GM12878 (cell line): Measurements from ENCODE around the gene SPINK5. TPM values are rescaled to one million over a fixed set of nuclear protein-coding genes. Genes with fewer than 3 reads are reported as not detected.

ENCODE experiments used
- ATAC-seq: fragments of 200-7000 bp; cut with Tn5 transposase; 3 replicates; pipeline ENCODE4 v1.9.1; 2020; ENCODE audit warnings: mild to moderate bottlenecking, moderate library complexity
- BruUV-seq: library from RNA; stranded (reverse); fragments of 400-500 nt; replicated peaks from 2 replicates; lab custom pipeline; 2021; lab: Mats Ljungman, UMichigan
- CTCF ChIA-PET: fragments of 300-600 bp; sonication (Branson Sonifier 250); formaldehyde crosslinking; extraction: SDS; loops from one replicate; lab custom pipeline; 2021; ENCODE audit warnings: inconsistent platforms; lab: Yijun Ruan, JAX
- POLR2A ChIA-PET: fragments of 350-600 bp; formaldehyde crosslinking; extraction: SDS; loops from one replicate; lab custom pipeline; 2021; ENCODE audit warnings: inconsistent platforms; lab: Charles Lee
- RAD21 ChIA-PET: fragments of 300-600 bp; sonication (Branson Sonifier 250); formaldehyde crosslinking; loops from one replicate; lab custom pipeline; 2023; ENCODE audit warnings: antibody characterized with exemption; ENCODE audit not compliant: unreplicated experiment; lab: Charles Lee
- SMC1A ChIA-PET: fragments of 300-600 bp; sonication (Branson Sonifier 250); formaldehyde crosslinking; loops from one replicate; lab custom pipeline; 2023; ENCODE audit not compliant: unreplicated experiment, uncharacterized antibody; lab: Charles Lee
- DNase-seq: peaks from one replicate; pipeline ENCODE4 v3.0.0-alpha.2; 2011; ENCODE audit warnings: low read depth, low spot score
- FAIRE-seq: peaks from 3 replicates; lab custom pipeline; 2011; peaks lifted over from hg19 to GRCh38; lab: Jason Lieb, UNC
- H2AFZ ChIP-seq: 2 replicates; pipeline ENCODE4 v1.6.0; 2011; ENCODE audit warnings: low read depth, low read length, control low read depth; ENCODE audit not compliant: control insufficient read depth
- H3K27ac ChIP-seq: 2 replicates; pipeline ENCODE4 v1.5.1; 2011; ENCODE audit warnings: control low read depth; ENCODE audit not compliant: control insufficient read depth, insufficient read depth
- H3K27me3 ChIP-seq, 2 experiments: replicated peaks in 1 of 2; 2 replicates each; pipeline versions ENCODE4 v1.6.0 to v1.6.1; 2011; ENCODE audit warnings: low read length in 1 of 2; ENCODE audit not compliant: control insufficient read depth in 2 of 2, insufficient read depth in 2 of 2
- H3K36me3 ChIP-seq, 2 experiments: 2 replicates each; pipeline ENCODE4 v1.5.1; 2011; ENCODE audit warnings: low read length in 1 of 2; ENCODE audit not compliant: control insufficient read depth in 2 of 2, insufficient read depth in 2 of 2
- H3K4me1 ChIP-seq: 2 replicates; pipeline ENCODE4 v1.6.1; 2011; ENCODE audit warnings: mild to moderate bottlenecking, low read length, moderate library complexity, mixed read lengths; ENCODE audit not compliant: control insufficient read depth, insufficient read depth
- H3K4me2 ChIP-seq: 2 replicates; pipeline ENCODE4 v1.6.0; 2011; ENCODE audit warnings: control low read depth; ENCODE audit not compliant: control insufficient read depth, insufficient read depth
- H3K4me3 ChIP-seq: fragments of 200-600 bp; sonication (generic); 2 replicates; pipeline ENCODE4 v1.5.1; 2016
- H3K79me2 ChIP-seq: 2 replicates; pipeline ENCODE4 v1.6.0; 2011; ENCODE audit warnings: low read length; ENCODE audit not compliant: control insufficient read depth, insufficient read depth
- H3K9ac ChIP-seq: 2 replicates; pipeline ENCODE4 v1.8.0; 2011; ENCODE audit warnings: low read length, control low read depth, mixed read lengths; ENCODE audit not compliant: control insufficient read depth, insufficient read depth
- H3K9me3 ChIP-seq: replicated peaks from 3 replicates; pipeline ENCODE4 v1.5.1; 2011; ENCODE audit warnings: mild to moderate bottlenecking, low read length; ENCODE audit not compliant: control insufficient read depth, insufficient read depth
- H4K20me1 ChIP-seq: 2 replicates; pipeline ENCODE4 v1.6.0; 2011; ENCODE audit not compliant: control insufficient read depth, insufficient read depth
- IRF5 ChIP-seq: fragments of 450-650 bp; IDR thresholded peaks from 2 replicates; pipeline ENCODE4 v1.6.1; 2017; ENCODE audit warnings: borderline replicate concordance
- MTA3 ChIP-seq: IDR thresholded peaks from 2 replicates; pipeline ENCODE4 v1.6.1; 2012; ENCODE audit warnings: low read length, inconsistent platforms, borderline replicate concordance
- RUNX3 ChIP-seq: IDR thresholded peaks from 2 replicates; pipeline ENCODE4 v1.6.1; 2012; ENCODE audit warnings: low read length, inconsistent platforms
- WGBS: methylation state at CpG from one replicate; pipeline ENCODE4 v1.1.6; 2016; ENCODE audit warnings: low lambda C conversion rate; ENCODE audit not compliant: insufficient replicate concordance, insufficient coverage; ENCODE audit errors: missing lambda C conversion rate; 5-methylcytosine and 5-hydroxymethylcytosine counted together
- in situ Hi-C: fragments of 300-500 bp; cut with MboI; formaldehyde crosslinking; loops from 9 replicates; pipeline ENCODE4 v1.14.3; 2018; ENCODE audit warnings: mixed read lengths
- intact Hi-C: fragments of 100-400 bp; cut with micrococcal nuclease; formaldehyde crosslinking; loops from one replicate; pipeline ENCODE4 v1.14.2; 2022; ENCODE audit not compliant: unreplicated experiment
- polyA plus RNA-seq, 11 experiments: library from polyadenylated mRNA; depleted of rRNA in 4 of 11; unstranded in 6 of 11; stranded (reverse) in 5 of 11; fragments of >200 nt; fragmentation: Nextera tagmentation in 4 of 11; fragmentation: Illumina TruSeq in 1 of 11; extraction: Ambion mirVana in 4 of 11; extraction: Trizol in 1 of 11; gene quantifications; 1 replicate in 1 of 11; 2 replicates in 10 of 11; pipeline versions ENCODE4 v1.2.1 to v1.2.3, GENCODE V29; 2011 to 2016; ENCODE audit warnings: inconsistent platforms in 2 of 11, missing spikeins in 2 of 11, low read depth in 1 of 11
- total RNA-seq, 4 experiments: library from RNA; depleted of rRNA in 3 of 4; stranded (reverse); fragments of >200 nt in 3 of 4; fragmentation: Illumina TruSeq in 1 of 4; extraction: Trizol in 1 of 4; gene quantifications; 2 replicates each; pipeline versions ENCODE4 v1.2.1 to v1.2.3, GENCODE V29; 2013 to 2021
- TF ChIP-seq, protein P1 (sequence below): fragments of 450-650 bp; IDR thresholded peaks from 2 replicates; pipeline ENCODE4 v1.6.1; 2016; ENCODE audit warnings: mild to moderate bottlenecking, moderate library complexity, borderline replicate concordance

The SPINK5 gene
- total and polyA plus RNA-seq, 10 of the 15 experiments (the other 5 are each of a cell fraction or from before 2014, with no cell fraction given), result 0.04 to 0.09 TPM; not detected in 8

- Histone ChIP-seq H3K79me2 (no peaks in the 10 kb centered on the region), H3K27me3 (no peaks in the 10 kb centered on the region), H3K4me1 (no peaks in the 10 kb centered on the region), H2AFZ (no peak overlapping the region), H4K20me1 (no peaks in the 10 kb centered on the region), H3K27ac (no peak overlapping the region), H3K36me3 (no peaks in the 10 kb centered on the region), H3K9ac (no peak overlapping the region), H3K9me3 (no peaks in the 10 kb centered on the region), H3K4me2 (no peak overlapping the region), H3K4me3 (no peak overlapping the region)
- RAD21 ChIA-PET, result no interaction called here
- FAIRE-seq, result no peak
- in situ Hi-C loops (no loop called here), intact Hi-C loops (no loop called here)
- BruUV-seq, result no TSS peak
- ATAC-seq, result no peak
- CTCF ChIA-PET, result no interaction called here
- SMC1A ChIA-PET, result no interaction called here
- POLR2A ChIA-PET, result no interaction called here
- DNase-seq, result no peak
- TF ChIP-seq RUNX3, result no peak
- TF ChIP-seq, protein P1, sequence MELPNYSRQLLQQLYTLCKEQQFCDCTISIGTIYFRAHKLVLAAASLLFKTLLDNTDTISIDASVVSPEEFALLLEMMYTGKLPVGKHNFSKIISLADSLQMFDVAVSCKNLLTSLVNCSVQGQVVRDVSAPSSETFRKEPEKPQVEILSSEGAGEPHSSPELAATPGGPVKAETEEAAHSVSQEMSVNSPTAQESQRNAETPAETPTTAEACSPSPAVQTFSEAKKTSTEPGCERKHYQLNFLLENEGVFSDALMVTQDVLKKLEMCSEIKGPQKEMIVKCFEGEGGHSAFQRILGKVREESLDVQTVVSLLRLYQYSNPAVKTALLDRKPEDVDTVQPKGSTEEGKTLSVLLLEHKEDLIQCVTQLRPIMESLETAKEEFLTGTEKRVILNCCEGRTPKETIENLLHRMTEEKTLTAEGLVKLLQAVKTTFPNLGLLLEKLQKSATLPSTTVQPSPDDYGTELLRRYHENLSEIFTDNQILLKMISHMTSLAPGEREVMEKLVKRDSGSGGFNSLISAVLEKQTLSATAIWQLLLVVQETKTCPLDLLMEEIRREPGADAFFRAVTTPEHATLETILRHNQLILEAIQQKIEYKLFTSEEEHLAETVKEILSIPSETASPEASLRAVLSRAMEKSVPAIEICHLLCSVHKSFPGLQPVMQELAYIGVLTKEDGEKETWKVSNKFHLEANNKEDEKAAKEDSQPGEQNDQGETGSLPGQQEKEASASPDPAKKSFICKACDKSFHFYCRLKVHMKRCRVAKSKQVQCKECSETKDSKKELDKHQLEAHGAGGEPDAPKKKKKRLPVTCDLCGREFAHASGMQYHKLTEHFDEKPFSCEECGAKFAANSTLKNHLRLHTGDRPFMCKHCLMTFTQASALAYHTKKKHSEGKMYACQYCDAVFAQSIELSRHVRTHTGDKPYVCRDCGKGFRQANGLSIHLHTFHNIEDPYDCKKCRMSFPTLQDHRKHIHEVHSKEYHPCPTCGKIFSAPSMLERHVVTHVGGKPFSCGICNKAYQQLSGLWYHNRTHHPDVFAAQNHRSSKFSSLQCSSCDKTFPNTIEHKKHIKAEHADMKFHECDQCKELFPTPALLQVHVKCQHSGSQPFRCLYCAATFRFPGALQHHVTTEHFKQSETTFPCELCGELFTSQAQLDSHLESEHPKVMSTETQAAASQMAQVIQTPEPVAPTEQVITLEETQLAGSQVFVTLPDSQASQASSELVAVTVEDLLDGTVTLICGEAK, result no peak
- no peak for TF ChIP-seq MTA3
- TF ChIP-seq IRF5, result no peak
- WGBS, result 5% methylated on average over 2 of the region's 2 CpGs
These were observed 88.1 kb downstream of the SPINK5 start for GRCh38 chr5:148151872-148152271.
